ENCODE measurements around the gene MEIS2. TPM values are rescaled to one million over a fixed set of nuclear protein-coding genes. Genes with fewer than 3 reads are reported as not detected.
"Not testable (repeated sequence)": the region's sequence is repeated elsewhere in the genome, so short reads cannot be mapped to it uniquely, and the experiment has no call there.

The MEIS2 gene
- total RNA-seq, 4 donors from 2014 or later = 14.8 to 28.4 (median 20.4) TPM

DNA sequence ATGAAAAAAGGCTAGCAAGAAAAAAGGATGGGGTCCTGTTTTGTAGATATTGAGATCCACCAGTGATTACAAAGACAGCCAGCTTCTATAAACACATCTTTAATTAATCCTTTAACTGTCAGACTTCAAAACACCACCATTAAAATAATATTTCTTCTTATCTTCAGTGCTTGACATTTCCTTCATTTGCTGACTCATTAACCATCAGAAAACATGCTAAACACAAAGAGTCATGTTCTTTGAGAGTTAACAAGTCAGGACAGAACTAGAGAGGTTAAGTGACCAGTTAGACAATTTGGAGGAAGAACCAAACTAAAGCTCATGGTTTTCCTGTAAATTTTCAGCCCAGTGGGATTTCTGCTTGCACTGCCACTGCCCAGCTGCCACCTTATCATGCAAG lies 111.4 kb downstream of the MEIS2 start:
- no peaks in the 10 kb centered on the region for H3K4me1 ChIP-seq
- no peak overlapping the region for H3K27ac ChIP-seq
- no peak for DNase-seq
- TF ChIP-seq POLR2A (IDR thresholded peaks at IDR 0.05) = no peak
- TF ChIP-seq, protein P1, sequence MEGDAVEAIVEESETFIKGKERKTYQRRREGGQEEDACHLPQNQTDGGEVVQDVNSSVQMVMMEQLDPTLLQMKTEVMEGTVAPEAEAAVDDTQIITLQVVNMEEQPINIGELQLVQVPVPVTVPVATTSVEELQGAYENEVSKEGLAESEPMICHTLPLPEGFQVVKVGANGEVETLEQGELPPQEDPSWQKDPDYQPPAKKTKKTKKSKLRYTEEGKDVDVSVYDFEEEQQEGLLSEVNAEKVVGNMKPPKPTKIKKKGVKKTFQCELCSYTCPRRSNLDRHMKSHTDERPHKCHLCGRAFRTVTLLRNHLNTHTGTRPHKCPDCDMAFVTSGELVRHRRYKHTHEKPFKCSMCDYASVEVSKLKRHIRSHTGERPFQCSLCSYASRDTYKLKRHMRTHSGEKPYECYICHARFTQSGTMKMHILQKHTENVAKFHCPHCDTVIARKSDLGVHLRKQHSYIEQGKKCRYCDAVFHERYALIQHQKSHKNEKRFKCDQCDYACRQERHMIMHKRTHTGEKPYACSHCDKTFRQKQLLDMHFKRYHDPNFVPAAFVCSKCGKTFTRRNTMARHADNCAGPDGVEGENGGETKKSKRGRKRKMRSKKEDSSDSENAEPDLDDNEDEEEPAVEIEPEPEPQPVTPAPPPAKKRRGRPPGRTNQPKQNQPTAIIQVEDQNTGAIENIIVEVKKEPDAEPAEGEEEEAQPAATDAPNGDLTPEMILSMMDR (IDR thresholded peaks at IDR 0.05) = no peak
- intact Hi-C loops (cut with DNase I) = no loop called here
- no peaks in the 10 kb centered on the region for H3K9me3 ChIP-seq
- H3K4me3 ChIP-seq (replicated peaks in 1 of 3) = no peak overlapping the region
- H3K27me3 ChIP-seq = no peaks in the 10 kb centered on the region
- H3K36me3 ChIP-seq = no peaks in the 10 kb centered on the region

DNA sequence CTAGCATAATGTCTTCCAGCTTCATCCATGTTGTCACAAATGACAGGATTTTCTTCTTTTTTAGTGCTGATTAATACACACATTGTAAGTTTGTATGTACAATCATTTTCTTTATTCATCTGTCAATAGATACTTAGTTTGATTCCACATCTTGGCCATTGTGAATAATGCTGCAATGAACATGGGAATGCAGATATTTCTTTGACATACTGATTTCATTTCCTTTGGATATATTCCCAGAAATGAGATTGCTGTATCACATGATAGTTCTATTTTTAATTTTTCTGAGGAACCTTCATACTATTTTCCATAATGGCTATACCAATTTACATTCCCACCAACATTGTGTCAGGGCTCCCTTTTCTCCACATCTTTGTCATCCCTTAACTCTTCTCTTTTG lies 117.9 kb downstream of the MEIS2 start:
- Histone ChIP-seq H3K36me3 (no peaks in the 10 kb centered on the region), H3K4me1 (no peaks in the 10 kb centered on the region), H3K27me3 (no peaks in the 10 kb centered on the region), H3K9me3 (no peaks in the 10 kb centered on the region), H3K27ac (no peak overlapping the region), H3K4me3 (replicated peaks in 1 of 3) (no peak overlapping the region)
- intact Hi-C loops (cut with DNase I) = no loop called here
- DNase-seq = no peak
- TF ChIP-seq, protein P1 (IDR thresholded peaks at IDR 0.05) = no peak
- TF ChIP-seq POLR2A (IDR thresholded peaks at IDR 0.05) = no peak

DNA sequence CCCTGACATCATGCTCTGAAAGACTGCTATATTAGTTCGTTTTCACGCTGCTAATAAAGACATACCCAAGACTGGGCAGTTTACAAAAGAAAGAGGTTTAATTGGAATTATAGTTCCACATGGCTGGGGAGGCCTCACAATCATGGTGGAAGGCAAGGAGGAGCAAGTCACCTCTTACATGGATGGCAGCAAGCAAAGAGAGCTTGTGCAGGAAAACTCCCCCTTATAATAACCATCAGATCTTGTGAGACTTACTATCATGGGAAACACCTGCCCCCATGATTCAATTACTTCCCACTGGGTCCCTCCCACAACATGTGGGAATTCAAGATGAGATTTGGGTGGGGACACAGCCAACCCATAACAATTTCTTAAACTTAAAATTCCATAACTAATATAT lies 120.1 kb downstream of the MEIS2 start:
- H3K4me1 ChIP-seq; H3K4me3 ChIP-seq (replicated peaks in 1 of 3); H3K9me3 ChIP-seq; H3K27me3 ChIP-seq; DNase-seq; intact Hi-C loops (cut with DNase I); H3K36me3 ChIP-seq; H3K27ac ChIP-seq: not testable (repeated sequence)
- 97 to 98% methylated on average over 2 of the region's 2 CpGs for WGBS, 2 donors

DNA sequence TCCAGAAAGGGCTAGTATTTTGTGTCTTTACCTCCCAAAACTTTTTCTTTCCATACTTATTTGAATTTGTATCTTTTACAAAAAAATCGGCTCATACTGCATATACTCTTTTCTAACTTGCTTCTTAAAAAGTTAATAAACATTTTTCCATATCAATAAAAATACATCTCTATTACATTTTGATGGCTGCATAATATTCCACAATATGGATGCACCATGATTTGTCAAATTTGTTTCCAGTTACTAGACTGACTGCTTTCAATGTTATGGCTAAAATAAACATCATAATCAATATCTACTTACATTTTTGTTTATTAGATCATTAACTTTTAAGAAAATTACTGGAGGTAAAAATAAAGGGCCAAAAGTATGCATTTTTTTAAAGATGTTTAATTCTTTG lies 121.7 kb downstream of the MEIS2 start:
- Histone ChIP-seq H3K27me3 (no peaks in the 10 kb centered on the region), H3K4me1 (no peaks in the 10 kb centered on the region), H3K36me3 (no peaks in the 10 kb centered on the region), H3K27ac (no peak overlapping the region), H3K4me3 (replicated peaks in 1 of 3) (no peak overlapping the region), H3K9me3 (no peaks in the 10 kb centered on the region)
- DNase-seq = no peak
- 89 to 95% methylated on average over 1 of the region's 1 CpG for WGBS, 2 donors
- intact Hi-C loops (cut with DNase I) = no loop called here
- TF ChIP-seq, protein P1 (IDR thresholded peaks at IDR 0.05) = no peak
- no peak for TF ChIP-seq POLR2A (IDR thresholded peaks at IDR 0.05)

DNA sequence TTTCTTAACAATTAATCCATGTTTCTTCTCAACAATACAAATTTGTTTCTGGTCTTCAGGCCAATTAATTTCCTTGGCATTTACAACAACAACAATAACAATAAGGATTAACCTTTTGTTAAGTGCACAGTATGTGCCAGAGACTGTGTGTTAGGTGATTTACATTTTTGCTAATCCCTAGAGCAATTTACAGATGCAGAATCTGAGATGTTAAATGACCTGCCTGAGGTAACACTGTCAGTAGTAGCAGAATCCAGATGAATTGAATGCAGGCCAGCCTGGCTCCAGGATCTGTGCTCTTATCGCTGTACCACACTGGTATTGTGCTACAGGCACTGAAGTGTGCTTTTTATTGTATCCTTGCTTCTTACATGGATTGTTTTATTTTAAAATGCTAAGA lies 122.2 kb downstream of the MEIS2 start:
- intact Hi-C loops (cut with DNase I) = no loop called here
- DNase-seq = no peak
- no peaks in the 10 kb centered on the region for H3K27me3 ChIP-seq
- no peak overlapping the region for H3K4me3 ChIP-seq (replicated peaks in 1 of 3)
- no peaks in the 10 kb centered on the region for H3K4me1 ChIP-seq
- no peaks in the 10 kb centered on the region for H3K9me3 ChIP-seq
- TF ChIP-seq POLR2A (IDR thresholded peaks at IDR 0.05) = no peak
- TF ChIP-seq, protein P1 (IDR thresholded peaks at IDR 0.05) = no peak
- H3K36me3 ChIP-seq = no peaks in the 10 kb centered on the region
- H3K27ac ChIP-seq = no peak overlapping the region
- WGBS, 2 donors = 90 to 98% methylated on average over 1 of the region's 1 CpG

DNA sequence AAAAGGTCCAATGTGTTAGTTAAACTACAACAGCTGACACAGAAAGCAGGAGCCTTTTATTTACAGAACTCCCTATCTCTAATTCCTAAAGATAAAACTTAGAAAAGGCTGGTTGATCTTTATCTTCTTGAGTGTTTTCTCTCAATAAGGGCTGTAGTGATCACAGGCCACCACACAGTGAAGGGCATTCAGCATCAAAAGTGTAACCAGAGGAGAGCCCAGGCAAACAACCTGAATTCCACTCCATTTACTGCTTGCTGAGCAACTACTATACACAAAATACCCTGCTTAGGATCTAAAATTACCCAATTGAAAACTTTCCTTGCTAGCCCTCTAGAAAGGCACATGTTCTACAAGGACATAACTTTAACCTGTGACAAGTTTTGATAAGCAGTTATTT lies 122.7 kb downstream of the MEIS2 start:
- Histone ChIP-seq H3K27ac (no peak overlapping the region), H3K36me3 (no peaks in the 10 kb centered on the region), H3K4me3 (replicated peaks in 1 of 3) (no peak overlapping the region), H3K4me1 (no peaks in the 10 kb centered on the region), H3K27me3 (no peaks in the 10 kb centered on the region), H3K9me3 (no peaks in the 10 kb centered on the region)
- intact Hi-C loops (cut with DNase I) = no loop called here
- TF ChIP-seq POLR2A (IDR thresholded peaks at IDR 0.05) = no peak
- TF ChIP-seq, protein P1 (IDR thresholded peaks at IDR 0.05) = no peak
- DNase-seq = no peak

All from thyroid gland (tissue), 4 donors.